GM23338 (cell line): ENCODE data around the gene MTCL1. TPM values are rescaled to one million over a fixed set of nuclear protein-coding genes. Genes with fewer than 3 reads are reported as not detected.

Experiments used
- ATAC-seq: fragments of 200-7000 bp; cut with Tn5 transposase; 3 replicates; pipeline ENCODE4 v1.9.1; 2020
- DNase-seq: peaks from one replicate; pipeline ENCODE4 v3.0.0-alpha.2; 2015; ENCODE audit warnings: low spot score
- H2AFZ ChIP-seq: fragments of 200-600 bp; sonication (generic); 2 replicates; pipeline ENCODE4 v1.8.0; 2016; ENCODE audit warnings: antibody characterized with exemption, mild to moderate bottlenecking, moderate library complexity
- H3F3A ChIP-seq: fragments of 200-600 bp; sonication (generic); replicated peaks from 2 replicates; pipeline ENCODE4 v1.8.0; 2017; ENCODE audit warnings: antibody characterized with exemption, mixed run types, low read depth
- H3K27ac ChIP-seq: fragments of 200-600 bp; sonication (generic); 2 replicates; pipeline ENCODE4 v1.6.1; 2016; ENCODE audit warnings: low read depth
- H3K27me3 ChIP-seq: fragments of 200-600 bp; sonication (generic); 2 replicates; pipeline ENCODE4 v1.8.0; 2016; ENCODE audit warnings: mild to moderate bottlenecking, mixed run types, moderate library complexity; ENCODE audit not compliant: insufficient read depth
- H3K36me3 ChIP-seq: fragments of 200-600 bp; sonication (generic); 2 replicates; pipeline ENCODE4 v1.8.0; 2016; ENCODE audit warnings: mild to moderate bottlenecking; ENCODE audit not compliant: insufficient read depth
- H3K4me1 ChIP-seq: fragments of 200-600 bp; sonication (generic); 2 replicates; pipeline ENCODE4 v1.8.0; 2016; ENCODE audit warnings: mild to moderate bottlenecking, moderate library complexity; ENCODE audit not compliant: insufficient read depth
- H3K4me2 ChIP-seq: fragments of 200-600 bp; sonication (generic); 2 replicates; pipeline ENCODE4 v1.7.1; 2017; ENCODE audit warnings: mixed run types
- H3K4me3 ChIP-seq: fragments of 200-600 bp; sonication (generic); 2 replicates; pipeline ENCODE4 v1.6.1; 2016; ENCODE audit warnings: mixed run types
- H3K79me2 ChIP-seq: fragments of 200-600 bp; sonication (generic); replicated peaks from 2 replicates; pipeline ENCODE4 v1.8.0; 2017; ENCODE audit warnings: mild to moderate bottlenecking; ENCODE audit not compliant: insufficient read depth
- H3K9me2 ChIP-seq: fragments of 200-600 bp; sonication (generic); 2 replicates; pipeline ENCODE4 v1.8.0; 2017; ENCODE audit not compliant: insufficient read depth
- H4K20me1 ChIP-seq: fragments of 200-600 bp; sonication (generic); replicated peaks from 2 replicates; pipeline ENCODE4 v1.8.0; 2017; ENCODE audit warnings: mild to moderate bottlenecking; ENCODE audit not compliant: insufficient read depth
- H3K27ac Mint-ChIP-seq: 2 replicates; pipeline ENCODE4 v1.8.0; 2020; ENCODE audit warnings: inconsistent platforms, mild to moderate bottlenecking, moderate library complexity, mixed read lengths
- H3K27me3 Mint-ChIP-seq: 3 replicates; pipeline ENCODE4 v1.8.0; 2022; ENCODE audit warnings: low read depth, mild to moderate bottlenecking, moderate library complexity, mixed read lengths, inconsistent platforms; ENCODE audit not compliant: insufficient read depth, poor library complexity
- H3K36me3 Mint-ChIP-seq: 3 replicates; pipeline ENCODE4 v1.8.0; 2021; ENCODE audit warnings: low read depth, mild to moderate bottlenecking, inconsistent platforms, moderate library complexity, mixed read lengths
- H3K4me1 Mint-ChIP-seq: 3 replicates; pipeline ENCODE4 v1.8.0; 2020; ENCODE audit warnings: mild to moderate bottlenecking, inconsistent platforms, mixed read lengths
- H3K4me3 Mint-ChIP-seq: 3 replicates; pipeline ENCODE4 v1.8.0; 2021; ENCODE audit warnings: moderate library complexity, mild to moderate bottlenecking, inconsistent platforms, mixed read lengths
- H3K9me3 Mint-ChIP-seq: 3 replicates; pipeline ENCODE4 v1.8.0; 2020; ENCODE audit warnings: moderate library complexity, mild to moderate bottlenecking, inconsistent platforms, mixed read lengths
- CREB1 ChIP-seq: fragments of 250-450 bp; sonication (Bioruptor Pico); IDR thresholded peaks from 2 replicates; pipeline ENCODE4 v1.5.0; 2020; ENCODE audit warnings: low read depth, mild to moderate bottlenecking, moderate library complexity
- CTCF ChIP-seq, 2 experiments: fragments of 200-600 bp in 1 of 2; sonication (generic) in 1 of 2; conservative IDR thresholded peaks; 2 replicates each; pipeline versions ENCODE4 v1.5.1 to v1.6.1; 2016 to 2017; ENCODE audit warnings: antibody characterized with exemption in 2 of 2, low read depth in 2 of 2, mild to moderate bottlenecking in 2 of 2, moderate library complexity in 1 of 2
- ETS1 ChIP-seq: IDR thresholded peaks from 2 replicates; pipeline ENCODE4 v1.6.1; 2016; ENCODE audit warnings: antibody characterized with exemption
- EZH2 ChIP-seq: fragments of 200-600 bp; sonication (generic); IDR thresholded peaks from one replicate; pipeline ENCODE4 v1.8.0; 2017; ENCODE audit warnings: antibody characterized with exemption, mild to moderate bottlenecking, low read depth; ENCODE audit not compliant: unreplicated experiment
- JUNB ChIP-seq: IDR thresholded peaks from one replicate; pipeline ENCODE4 v1.6.1; 2016; ENCODE audit warnings: antibody characterized with exemption; ENCODE audit not compliant: unreplicated experiment
- NANOG ChIP-seq: IDR thresholded peaks from 2 replicates; pipeline ENCODE4 v1.6.1; 2016; ENCODE audit warnings: antibody characterized with exemption, borderline replicate concordance
- POLR2AphosphoS5 ChIP-seq: IDR thresholded peaks from 2 replicates; pipeline ENCODE4 v1.6.1; 2016; ENCODE audit warnings: antibody characterized with exemption, low read depth
- REST ChIP-seq: IDR thresholded peaks from one replicate; pipeline ENCODE4 v1.6.1; 2018; ENCODE audit warnings: antibody characterized with exemption; ENCODE audit not compliant: unreplicated experiment
- ZNF114 ChIP-seq: fragments of 250-450 bp; sonication (Bioruptor Pico); IDR thresholded peaks from 2 replicates; pipeline ENCODE4 v1.5.0; 2020; ENCODE audit warnings: mild to moderate bottlenecking, moderate library complexity
- ZNF331 ChIP-seq: fragments of 250-450 bp; sonication (Bioruptor Pico); IDR thresholded peaks from 2 replicates; pipeline ENCODE4 v1.5.0; 2020; ENCODE audit warnings: low read depth, mild to moderate bottlenecking, moderate library complexity
- polyA plus RNA-seq: library from polyadenylated mRNA; unstranded; fragments of >200 nt; fragmentation: Nextera tagmentation; extraction: Ambion mirVana; gene quantifications from 2 replicates; pipeline ENCODE4 v1.2.1, GENCODE V29; 2016
- total RNA-seq: library from RNA; depleted of rRNA; stranded (reverse); fragments of >200 nt; shearing (Covaris generic); gene quantifications from 2 replicates; pipeline ENCODE4 v1.2.3, GENCODE V29; 2014

MTCL1 gene
- total and polyA plus RNA-seq, 2 experiments from 2014 or later: 14.4 to 45.0 TPM

GRCh38 chr18:8824846-8825245 lies 119.5 kb downstream of the MTCL1 start:
- TF ChIP-seq ETS1: no peak
- TF ChIP-seq POLR2AphosphoS5: no peak
- no peak for TF ChIP-seq ZNF114 (CRISPR knock-in tag)
- no peak for TF ChIP-seq CREB1 (CRISPR knock-in tag)
- TF ChIP-seq NANOG: no peak
- TF ChIP-seq JUNB: no peak
- Histone ChIP-seq H3K9me2 (no peaks in the 10 kb centered on the region), H3K4me1 (no peaks in the 10 kb centered on the region), H4K20me1 (no peaks in the 10 kb centered on the region), H3K27ac (no peak overlapping the region), H3K4me3 (no peak overlapping the region), H3K27me3 (no peaks in the 10 kb centered on the region), H3F3A (no peaks in the 10 kb centered on the region), H3K36me3 (0 out of 2 replicates have a peak, but pooled peaks cover 8% of the 10 kb centered on the region), H3K4me2 (no peak overlapping the region), H2AFZ (no peak overlapping the region), H3K79me2 (no peaks in the 10 kb centered on the region)
- H3K4me1 Mint-ChIP-seq: peaks cover 15% of the 10 kb centered on the region
- ATAC-seq (no peak), DNase-seq (no peak)
- H3K9me3 Mint-ChIP-seq: no peaks in the 10 kb centered on the region
- peaks cover 53% of the 10 kb centered on the region for H3K36me3 Mint-ChIP-seq
- H3K27me3 Mint-ChIP-seq: no peaks in the 10 kb centered on the region
- H3K4me3 Mint-ChIP-seq: no peak overlapping the region
- no peak overlapping the region for H3K27ac Mint-ChIP-seq

GRCh38 chr18:8825273-8825672 lies 119.9 kb downstream of the MTCL1 start:
- Histone ChIP-seq H3K36me3 (0 out of 2 replicates have a peak, but pooled peaks cover 7% of the 10 kb centered on the region), H3K4me2 (no peak overlapping the region), H3F3A (no peaks in the 10 kb centered on the region), H3K4me1 (no peaks in the 10 kb centered on the region), H3K4me3 (no peak overlapping the region), H3K27me3 (no peaks in the 10 kb centered on the region), H2AFZ (no peak overlapping the region), H3K9me2 (no peaks in the 10 kb centered on the region), H3K79me2 (no peaks in the 10 kb centered on the region), H4K20me1 (no peaks in the 10 kb centered on the region), H3K27ac (no peak overlapping the region)
- Mint-ChIP-seq H3K27me3 (no peaks in the 10 kb centered on the region), H3K4me1 (peaks cover 15% of the 10 kb centered on the region), H3K36me3 (peaks cover 52% of the 10 kb centered on the region), H3K4me3 (no peak overlapping the region), H3K9me3 (no peaks in the 10 kb centered on the region), H3K27ac (no peak overlapping the region)
- no peak for DNase-seq
- ATAC-seq: no peak
- TF ChIP-seq EZH2 (no peak), ETS1 (no peak), NANOG (no peak), CREB1 (CRISPR knock-in tag) (no peak), ZNF331 (no peak), REST (no peak), CTCF (conservative IDR thresholded peaks at IDR 0.05; ENCODE audit: low read depth in 2 of 2) (no peak), POLR2AphosphoS5 (no peak), JUNB (no peak)
